ENCODE measurements around the gene AATK. TPM values are rescaled to one million over a fixed set of nuclear protein-coding genes. Genes with fewer than 3 reads are reported as not detected.

Gene AATK
- total and polyA plus RNA-seq, 9 of the 15 experiments (the other 6 are each of a cell fraction or from before 2014, with no cell fraction given), result 0.11 to 0.55 (median 0.38) TPM; not detected in 5

DNA sequence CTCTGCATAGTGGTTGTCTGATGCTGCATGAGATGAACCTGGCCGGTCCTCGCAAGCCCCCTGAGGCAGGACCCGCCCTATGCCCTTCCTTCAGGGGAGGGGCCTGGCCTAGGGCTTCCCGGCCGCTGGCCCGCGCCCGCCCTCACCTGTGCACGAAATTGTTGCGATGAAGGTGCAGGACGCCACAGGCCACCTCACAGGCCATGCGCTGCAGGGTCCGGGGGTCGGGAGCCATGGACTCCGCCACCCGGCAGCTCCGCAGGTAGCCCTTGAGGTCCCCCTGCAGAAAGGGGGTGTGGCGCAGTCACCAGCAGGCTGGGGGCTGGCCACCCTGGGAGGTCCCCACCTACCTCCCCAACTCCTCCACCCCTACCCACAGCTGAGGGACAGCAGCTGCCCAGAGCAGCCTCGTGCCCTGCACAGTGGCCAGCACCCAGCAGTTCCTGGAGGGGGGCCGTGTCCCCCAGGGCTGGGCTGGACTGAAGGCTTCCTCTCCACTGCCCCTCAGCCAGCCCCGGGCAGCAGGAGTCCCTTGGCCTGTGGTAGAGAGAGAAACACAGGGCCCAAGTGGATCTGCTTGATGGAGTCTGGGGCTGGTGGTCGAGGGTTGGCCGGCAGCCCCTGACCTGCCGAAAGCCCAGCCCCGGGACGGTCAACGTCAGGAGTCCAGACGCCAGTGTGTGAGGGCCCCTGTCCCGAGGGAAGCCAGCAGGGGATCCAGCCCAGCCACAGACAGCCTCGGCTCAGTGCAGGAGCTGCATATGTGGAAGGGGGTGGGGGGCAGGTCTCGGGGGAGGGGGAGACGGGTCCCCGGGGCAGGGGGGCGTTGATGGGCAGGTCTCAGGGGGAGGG is 39.5 kb downstream of the AATK start (continued):
- TF ChIP-seq BCL6 (CRISPR knock-in tag; IDR thresholded peaks at IDR 0.05) (no peak), MXI1 (IDR thresholded peaks at IDR 0.05; ENCODE audit: low read depth, low read length) (no peak), CEBPG (CRISPR knock-in tag; IDR thresholded peaks at IDR 0.05) (no peak), CEBPG (tag; conservative IDR thresholded peaks at IDR 0.05 in 1 of 2, IDR thresholded peaks at IDR 0.05 in 1 of 2) (no peak), ZNF121 (CRISPR knock-in tag; conservative IDR thresholded peaks at IDR 0.05) (no peak)

DNA sequence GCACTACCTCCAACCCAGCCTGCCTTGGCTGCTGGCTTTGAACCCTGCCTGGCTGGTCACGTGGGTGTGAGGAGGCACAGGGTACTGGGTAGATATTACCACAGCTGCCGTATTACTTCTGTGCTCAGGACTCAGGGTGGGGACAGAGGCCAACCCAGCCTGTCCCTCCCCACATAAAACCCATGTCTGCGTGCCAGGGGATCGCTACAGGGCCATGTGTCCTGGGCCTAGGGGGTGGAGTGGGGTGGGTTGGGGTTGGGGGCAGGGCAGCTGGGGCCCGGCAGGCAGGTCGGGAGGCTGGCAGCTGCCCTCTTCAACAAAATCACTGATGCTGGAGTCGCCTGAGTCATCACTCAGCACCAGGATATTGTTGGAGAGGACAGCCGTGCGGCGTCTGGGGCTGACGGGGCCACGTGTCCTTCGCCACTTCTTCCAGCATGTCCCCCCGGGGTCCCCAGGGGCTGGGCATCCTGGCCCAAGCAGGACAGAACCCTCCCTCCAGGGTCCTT is 40.4 kb downstream of the AATK start:
- no peak overlapping the region for H3K4me3 ChIP-seq
- no peak for ATAC-seq
- in situ Hi-C loops (cut with MboI) (loop anchor here (25.0 kb wide), 1 partner anchor 112 kb away; the partner anchor contains the start of genes NDUFAF8 and TEPSIN), intact Hi-C loops (cut with micrococcal nuclease) (no loop called here)
- WGBS (ENCODE audit: insufficient coverage, low coverage, missing lambda C conversion rate), result 10% methylated on average over 11 of the region's 14 CpGs
- H3K9ac ChIP-seq (ENCODE audit: insufficient read depth in 1 of 2, low read depth in 2 of 2, low read length in 2 of 2), result peak overlapping the region in 1 of 2 experiments; percentile 48; a peak in 1 of 4 replicates
- peaks cover 0 to 88% of the 10 kb centered on the region in 2 experiments; a peak in 2 of 5 replicates for H3K4me1 ChIP-seq (replicated peaks in 1 of 2; ENCODE audit: control insufficient read depth in 2 of 2, insufficient read depth in 2 of 2, low read length in 2 of 2)
- H3K4me2 ChIP-seq (ENCODE audit: insufficient read depth, low read length), result no peak overlapping the region
- no peaks in the 10 kb centered on the region for H3K9me1 ChIP-seq (ENCODE audit: control insufficient read depth, insufficient read depth, low read length)
- no peaks in the 10 kb centered on the region for H3K36me3 ChIP-seq (ENCODE audit: control insufficient read depth, insufficient read depth, low read length)
- no peak for DNase-seq (ENCODE audit: extremely low read depth in 1 of 4, low spot score in 3 of 4)
- BruUV-seq (replicated peaks), result no TSS peak
- peaks cover 9 to 34% of the 10 kb centered on the region in 2 experiments; a peak in 4 of 5 replicates for H3K27me3 ChIP-seq (ENCODE audit: control insufficient read depth in 2 of 2, insufficient read depth in 2 of 2, low read length in 2 of 2)
- POLR2A ChIA-PET, result interaction anchor here (0.9 kb wide), 1 partner anchor 37 kb away, joined by 3 read pairs; no protein-coding TSS in a partner anchor
- H3K27ac ChIP-seq (ENCODE audit: extremely low read depth, low read depth, low read length), result no peak overlapping the region
- no peak overlapping the region for H2AFZ ChIP-seq (ENCODE audit: low read depth, low read length)
- no peak for FAIRE-seq
- TF ChIP-seq, protein P1, sequence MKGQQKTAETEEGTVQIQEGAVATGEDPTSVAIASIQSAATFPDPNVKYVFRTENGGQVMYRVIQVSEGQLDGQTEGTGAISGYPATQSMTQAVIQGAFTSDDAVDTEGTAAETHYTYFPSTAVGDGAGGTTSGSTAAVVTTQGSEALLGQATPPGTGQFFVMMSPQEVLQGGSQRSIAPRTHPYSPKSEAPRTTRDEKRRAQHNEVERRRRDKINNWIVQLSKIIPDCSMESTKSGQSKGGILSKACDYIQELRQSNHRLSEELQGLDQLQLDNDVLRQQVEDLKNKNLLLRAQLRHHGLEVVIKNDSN (CRISPR knock-in tag; IDR thresholded peaks at IDR 0.05), result peak; percentile 19; the same call in 1 of the 2 replicates
- TF ChIP-seq, protein P2, sequence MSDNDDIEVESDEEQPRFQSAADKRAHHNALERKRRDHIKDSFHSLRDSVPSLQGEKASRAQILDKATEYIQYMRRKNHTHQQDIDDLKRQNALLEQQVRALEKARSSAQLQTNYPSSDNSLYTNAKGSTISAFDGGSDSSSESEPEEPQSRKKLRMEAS (CRISPR knock-in tag; IDR thresholded peaks at IDR 0.05), result 0 out of 2 replicates have a peak, but pooled peaks have one; percentile 32
- TF ChIP-seq, protein P3, sequence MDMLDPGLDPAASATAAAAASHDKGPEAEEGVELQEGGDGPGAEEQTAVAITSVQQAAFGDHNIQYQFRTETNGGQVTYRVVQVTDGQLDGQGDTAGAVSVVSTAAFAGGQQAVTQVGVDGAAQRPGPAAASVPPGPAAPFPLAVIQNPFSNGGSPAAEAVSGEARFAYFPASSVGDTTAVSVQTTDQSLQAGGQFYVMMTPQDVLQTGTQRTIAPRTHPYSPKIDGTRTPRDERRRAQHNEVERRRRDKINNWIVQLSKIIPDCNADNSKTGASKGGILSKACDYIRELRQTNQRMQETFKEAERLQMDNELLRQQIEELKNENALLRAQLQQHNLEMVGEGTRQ (CRISPR knock-in tag; IDR thresholded peaks at IDR 0.05), result peak; percentile 26; the same call in 1 of the 2 replicates
- TF ChIP-seq POLR3A (IDR thresholded peaks at IDR 0.05; ENCODE audit: borderline replicate concordance, extremely low read depth, insufficient read depth, insufficient read length) (no peak), JUN (IDR thresholded peaks at IDR 0.05; ENCODE audit: borderline replicate concordance, low read depth, low read length) (no peak), JUN (CRISPR knock-in tag; IDR thresholded peaks at IDR 0.05; ENCODE audit: borderline replicate concordance) (no peak)
- CTCF ChIA-PET (ENCODE audit: low intra/inter-chr PET ratio), result no interaction called here
- H4K20me1 ChIP-seq (replicated peaks; ENCODE audit: control insufficient read depth, insufficient read depth, low read length), result no peaks in the 10 kb centered on the region
- H3K79me2 ChIP-seq (ENCODE audit: control insufficient read depth, insufficient read depth, low read length), result no peaks in the 10 kb centered on the region
- H3K9me3 ChIP-seq (replicated peaks; ENCODE audit: control insufficient read depth, insufficient read depth, low read depth, low read length), result no peaks in the 10 kb centered on the region
